Lower lobe of right lung (tissue), 2 donors: ENCODE measurements around the gene CYTH1. TPM values are rescaled to one million over a fixed set of nuclear protein-coding genes. Genes with fewer than 3 reads are reported as not detected.

ENCODE experiments used
- ATAC-seq, 2 donors: fragments of 200-7000 bp; cut with Tn5 transposase; one replicate each; pipeline ENCODE4 v1.9.1; 2020 to 2022; ENCODE audit warnings: mild to moderate bottlenecking in 2 of 2, moderate library complexity in 2 of 2
- DNase-seq: peaks from one replicate; pipeline ENCODE4 v3.0.0-alpha.2; 2020
- H3K27ac ChIP-seq: fragments of 200-600 bp; one replicate; pipeline ENCODE4 v1.8.0; 2022
- H3K27me3 ChIP-seq: fragments of 200-600 bp; one replicate; pipeline ENCODE4 v1.8.0; 2022; ENCODE audit warnings: low read depth
- H3K36me3 ChIP-seq: fragments of 200-600 bp; one replicate; pipeline ENCODE4 v1.8.0; 2022; ENCODE audit warnings: mild to moderate bottlenecking
- H3K4me1 ChIP-seq: fragments of 200-600 bp; one replicate; pipeline ENCODE4 v1.8.0; 2022
- H3K4me3 ChIP-seq: fragments of 200-600 bp; one replicate; pipeline ENCODE4 v1.8.0; 2022; ENCODE audit warnings: mild to moderate bottlenecking
- H3K9me3 ChIP-seq: fragments of 200-600 bp; one replicate; pipeline ENCODE4 v1.8.0; 2022
- CTCF ChIP-seq: fragments of 200-600 bp; IDR thresholded peaks from one replicate; pipeline ENCODE4 v1.8.0; 2022; ENCODE audit warnings: antibody characterized with exemption, mild to moderate bottlenecking
- intact Hi-C: fragments of 100-400 bp; cut with DNase I; formaldehyde crosslinking; loops from one replicate; pipeline ENCODE4 v1.11.0; 2022
- total RNA-seq: library from RNA; stranded (reverse); fragmentation: NEBNext Ultra II Directional; extraction: Animal tissue kit (Norgen Biotek cat#: 25700); gene quantifications from one replicate; pipeline ENCODE4 v1.2.1, GENCODE V29; 2021
- donor health status: DM: no; HTN: yes; CAD: no; lungs with severe emphysema.

The CYTH1 gene
- total RNA-seq, 1 donor from 2014 or later, result 110 TPM

- ATAC-seq, result no peak
- no peaks in the 10 kb centered on the region for H3K9me3 ChIP-seq
- H3K4me1 ChIP-seq, result peaks cover 67% of the 10 kb centered on the region
- intact Hi-C loops, result no loop called here
- H3K4me3 ChIP-seq, result no peak overlapping the region
- DNase-seq, result no peak
- no peaks in the 10 kb centered on the region for H3K36me3 ChIP-seq
- TF ChIP-seq CTCF, result no peak
- H3K27me3 ChIP-seq, result no peaks in the 10 kb centered on the region
- H3K27ac ChIP-seq, result no peak overlapping the region
These were observed 15.8 kb downstream of the CYTH1 start for GRCh38 chr17:78766225-78766624.

- Histone ChIP-seq H3K27me3 (no peaks in the 10 kb centered on the region), H3K9me3 (no peaks in the 10 kb centered on the region), H3K36me3 (no peaks in the 10 kb centered on the region), H3K4me3 (no peak overlapping the region), H3K27ac (no peak overlapping the region), H3K4me1 (peaks cover 69% of the 10 kb centered on the region)
- ATAC-seq (no peak), DNase-seq (no peak)
- no peak for TF ChIP-seq CTCF
- intact Hi-C loops, result no loop called here
These were observed 16.3 kb downstream of the CYTH1 start for GRCh38 chr17:78765821-78766220.

- ATAC-seq (no peak), DNase-seq (no peak)
- Histone ChIP-seq H3K36me3 (no peaks in the 10 kb centered on the region), H3K9me3 (no peaks in the 10 kb centered on the region), H3K27ac (no peak overlapping the region), H3K4me1 (peaks cover 74% of the 10 kb centered on the region), H3K27me3 (no peaks in the 10 kb centered on the region), H3K4me3 (no peak overlapping the region)
- intact Hi-C loops, result no loop called here
- TF ChIP-seq CTCF, result no peak
These were observed 17.2 kb downstream of the CYTH1 start for GRCh38 chr17:78764871-78765270.

- peaks cover 75% of the 10 kb centered on the region for H3K4me1 ChIP-seq
- no peak overlapping the region for H3K4me3 ChIP-seq
- DNase-seq (no peak), ATAC-seq (no peak)
- H3K9me3 ChIP-seq, result no peaks in the 10 kb centered on the region
- intact Hi-C loops, result no loop called here
- TF ChIP-seq CTCF, result no peak
- no peak overlapping the region for H3K27ac ChIP-seq
- H3K36me3 ChIP-seq, result no peaks in the 10 kb centered on the region
- no peaks in the 10 kb centered on the region for H3K27me3 ChIP-seq
These were observed 18.5 kb downstream of the CYTH1 start for GRCh38 chr17:78763561-78763960.

- H3K4me1 ChIP-seq, result peaks cover 76% of the 10 kb centered on the region
- TF ChIP-seq CTCF, result no peak
- no peak overlapping the region for H3K4me3 ChIP-seq
- DNase-seq (no peak), ATAC-seq (no peak)
- H3K27ac ChIP-seq, result no peak overlapping the region
- no peaks in the 10 kb centered on the region for H3K9me3 ChIP-seq
- H3K27me3 ChIP-seq, result no peaks in the 10 kb centered on the region
- H3K36me3 ChIP-seq, result no peaks in the 10 kb centered on the region
- intact Hi-C loops, result no loop called here
These were observed 20.2 kb downstream of the CYTH1 start for GRCh38 chr17:78761789-78762406.
